H1 (cell line): Measurements from ENCODE around the gene KPNA1. TPM values are rescaled to one million over a fixed set of nuclear protein-coding genes. Genes with fewer than 3 reads are reported as not detected.

Experiments used
- CTCF ChIA-PET: fragments of 300-600 bp; sonication (Branson Sonifier 250); formaldehyde crosslinking; loops from one replicate; lab custom pipeline; 2021; ENCODE audit not compliant: partially characterized antibody; lab: Charles Lee
- POLR2A ChIA-PET: fragments of 300-600 bp; sonication (Branson Sonifier 250); formaldehyde crosslinking; loops from one replicate; lab custom pipeline; 2021; ENCODE audit warnings: inconsistent platforms; ENCODE audit not compliant: partially characterized antibody; lab: Charles Lee
- DNase-seq, 2 experiments: peaks; one replicate each; pipeline versions ENCODE4 v3.0.0 to v3.0.0-alpha.2; 2010 to 2022; ENCODE audit warnings: low spot score in 2 of 2, low read depth in 1 of 2, mixed read lengths in 1 of 2
- FAIRE-seq: peaks from 2 replicates; lab custom pipeline; 2011; peaks lifted over from hg19 to GRCh38; lab: Jason Lieb, UNC
- H2AFZ ChIP-seq: 2 replicates; pipeline ENCODE4 v1.8.1; 2012; ENCODE audit warnings: low read length, inconsistent platforms
- H2AK5ac ChIP-seq: 2 replicates; pipeline ENCODE4 v1.6.1; 2013; ENCODE audit warnings: low read depth, low read length
- H2BK120ac ChIP-seq: replicated peaks from 2 replicates; pipeline ENCODE3; 2013; ENCODE audit warnings: low read depth, low read length, inconsistent platforms
- H2BK12ac ChIP-seq: 2 replicates; pipeline ENCODE4 v1.6.1; 2013; ENCODE audit warnings: low read depth, low read length
- H2BK15ac ChIP-seq: 2 replicates; pipeline ENCODE4 v1.6.1; 2013; ENCODE audit warnings: low read length
- H2BK20ac ChIP-seq: 2 replicates; pipeline ENCODE4 v1.6.1; 2013; ENCODE audit warnings: low read length
- H2BK5ac ChIP-seq: 2 replicates; pipeline ENCODE4 v1.6.1; 2013; ENCODE audit warnings: low read depth, low read length
- H3K14ac ChIP-seq: 2 replicates; pipeline ENCODE4 v1.6.1; 2013; ENCODE audit warnings: inconsistent platforms; ENCODE audit not compliant: insufficient read length
- H3K18ac ChIP-seq: 2 replicates; pipeline ENCODE4 v1.6.1; 2013; ENCODE audit warnings: low read length; ENCODE audit errors: extremely low read depth
- H3K23ac ChIP-seq: 2 replicates; pipeline ENCODE4 v1.6.1; 2013; ENCODE audit warnings: inconsistent platforms; ENCODE audit not compliant: insufficient read length
- H3K23me2 ChIP-seq: 2 replicates; pipeline ENCODE4 v1.6.1; 2013; ENCODE audit warnings: low read depth, low read length
- H3K27ac ChIP-seq: 2 replicates; pipeline ENCODE4 v1.6.1; 2011; ENCODE audit warnings: low read depth, low read length, inconsistent platforms
- H3K27me3 ChIP-seq, 4 experiments: replicated peaks in 1 of 4; 1 replicate in 1 of 4; 2 replicates in 3 of 4; pipeline versions ENCODE4 v1.6.1 to v1.8.1; 2011 to 2013; ENCODE audit warnings: low read length in 3 of 4, mild to moderate bottlenecking in 3 of 4, inconsistent platforms in 2 of 4, mixed read lengths in 2 of 4, moderate library complexity in 1 of 4; ENCODE audit not compliant: control insufficient read depth in 3 of 4, insufficient read depth in 3 of 4; ENCODE audit errors: extremely low read depth in 1 of 4
- H3K36me3 ChIP-seq, 4 experiments: 2 replicates each; pipeline versions ENCODE4 v1.6.1 to v1.8.1; 2011 to 2013; ENCODE audit warnings: mild to moderate bottlenecking in 4 of 4, low read length in 3 of 4, moderate library complexity in 2 of 4, control low read depth in 1 of 4, inconsistent platforms in 1 of 4; ENCODE audit not compliant: insufficient read depth in 4 of 4, control insufficient read depth in 2 of 4
- H3K4ac ChIP-seq: replicated peaks from 2 replicates; pipeline ENCODE3; 2013; ENCODE audit warnings: low read length, low read depth, mixed read lengths, inconsistent platforms; ENCODE audit not compliant: insufficient read length
- H3K4me1 ChIP-seq, 4 experiments: replicated peaks in 1 of 4; 1 replicate in 1 of 4; 2 replicates in 3 of 4; pipeline versions ENCODE4 v1.6.1 to v1.8.1; 2011 to 2013; ENCODE audit warnings: low read length in 3 of 4, inconsistent platforms in 2 of 4, mixed read lengths in 1 of 4; ENCODE audit not compliant: insufficient read depth in 4 of 4, control insufficient read depth in 3 of 4
- H3K4me2 ChIP-seq, 2 experiments: 2 replicates each; pipeline versions ENCODE4 v1.6.1 to v1.8.1; 2011 to 2013; ENCODE audit warnings: low read depth in 2 of 2, low read length in 2 of 2, control low read depth in 1 of 2, inconsistent platforms in 1 of 2, mild to moderate bottlenecking in 1 of 2; ENCODE audit not compliant: insufficient read depth in 1 of 2
- H3K4me3 ChIP-seq, 4 experiments: fragments of 200-600, 300-600 bp in 1 of 4; sonication (generic), shearing (Covaris generic), sonication (Bioruptor Twin) in 1 of 4; 2 replicates each; pipeline versions ENCODE4 v1.5.1 to v1.8.1; 2011 to 2016; ENCODE audit warnings: low read length in 4 of 4, low read depth in 3 of 4, control low read depth in 2 of 4, inconsistent platforms in 2 of 4, mild to moderate bottlenecking in 2 of 4, mixed read lengths in 1 of 4, moderate library complexity in 1 of 4; ENCODE audit not compliant: insufficient read depth in 2 of 4; ENCODE audit errors: extremely low read depth in 1 of 4
- H3K56ac ChIP-seq: replicated peaks from 2 replicates; pipeline ENCODE3; 2013; ENCODE audit warnings: low read depth, mild to moderate bottlenecking, mixed read lengths, low read length, inconsistent platforms; ENCODE audit not compliant: insufficient read length
- H3K79me1 ChIP-seq: 2 replicates; pipeline ENCODE4 v1.6.1; 2013; ENCODE audit warnings: low read depth, low read length, control low read depth
- H3K79me2 ChIP-seq, 2 experiments: 2 replicates each; pipeline versions ENCODE4 v1.6.1 to v1.8.1; 2012 to 2013; ENCODE audit warnings: low read length in 2 of 2, mild to moderate bottlenecking in 2 of 2, inconsistent platforms in 1 of 2; ENCODE audit not compliant: insufficient read depth in 2 of 2, control insufficient read depth in 1 of 2
- H3K9ac ChIP-seq, 4 experiments: replicated peaks in 1 of 4; 1 replicate in 1 of 4; 2 replicates in 3 of 4; pipeline versions ENCODE4 v1.6.1 to v1.8.1; 2011 to 2013; ENCODE audit warnings: low read depth in 3 of 4, low read length in 3 of 4, control low read depth in 2 of 4, mild to moderate bottlenecking in 2 of 4, moderate library complexity in 2 of 4, inconsistent platforms in 1 of 4; ENCODE audit errors: extremely low read depth in 1 of 4
- H3K9me3 ChIP-seq, 2 experiments: 2 replicates each; pipeline versions ENCODE4 v1.6.1 to v1.8.1; 2012 to 2013; ENCODE audit warnings: mild to moderate bottlenecking in 2 of 2, moderate library complexity in 2 of 2, control low read depth in 1 of 2, inconsistent platforms in 1 of 2, low read depth in 1 of 2, low read length in 1 of 2, mixed read lengths in 1 of 2; ENCODE audit not compliant: insufficient read depth in 2 of 2
- H4K20me1 ChIP-seq, 2 experiments: replicated peaks in 1 of 2; 2 replicates each; pipeline versions ENCODE3 to v1.8.1; 2011 to 2013; ENCODE audit warnings: inconsistent platforms in 2 of 2, low read length in 2 of 2, mild to moderate bottlenecking in 1 of 2; ENCODE audit not compliant: insufficient read depth in 2 of 2, control insufficient read depth in 1 of 2
- H4K5ac ChIP-seq: 2 replicates; pipeline ENCODE4 v1.6.1; 2013; ENCODE audit warnings: low read length, low read depth, mixed read lengths, inconsistent platforms; ENCODE audit not compliant: insufficient read length
- H4K8ac ChIP-seq: 2 replicates; pipeline ENCODE4 v1.8.0; 2013; ENCODE audit warnings: mild to moderate bottlenecking, moderate library complexity, low read length, inconsistent platforms; ENCODE audit not compliant: insufficient read depth; ENCODE audit errors: extremely low read depth
- H4K91ac ChIP-seq: replicated peaks from 2 replicates; pipeline ENCODE3; 2013; ENCODE audit warnings: low read length, mixed read lengths, inconsistent platforms; ENCODE audit not compliant: insufficient read length
- EZH2 ChIP-seq: fragments of 200-600 bp; sonication (generic); IDR thresholded peaks from 2 replicates; pipeline ENCODE4 v1.7.1; 2012; ENCODE audit warnings: low read depth, mild to moderate bottlenecking, moderate library complexity, low read length, inconsistent platforms; ENCODE audit not compliant: severe bottlenecking
- MAFK ChIP-seq: IDR thresholded peaks from 2 replicates; pipeline ENCODE4 v1.6.1; 2012; ENCODE audit warnings: low read depth, mild to moderate bottlenecking, improper control_type of control experiment, low read length
- RNF2 ChIP-seq: fragments of 200-900, 300-1000 bp; sonication (generic); IDR thresholded peaks from 2 replicates; pipeline ENCODE4 v1.7.1; 2016; ENCODE audit warnings: borderline replicate concordance, low read depth, mild to moderate bottlenecking, antibody characterized with exemption, low read length; ENCODE audit not compliant: poor library complexity, severe bottlenecking; ENCODE audit errors: missing control alignments
- SRF ChIP-seq: IDR thresholded peaks from 2 replicates; pipeline ENCODE4 v1.6.1; 2011; ENCODE audit warnings: mild to moderate bottlenecking, low read depth, low read length, moderate library complexity
- WGBS, 2 experiments: shearing (Covaris generic) in 1 of 2; methylation state at CpG; one replicate each; pipeline versions ENCODE4 v1.1.6 to v1.1.7; 2013 to 2015; ENCODE audit warnings: low lambda C conversion rate in 2 of 2, mixed read lengths in 2 of 2, inconsistent platforms in 1 of 2, low coverage in 1 of 2, missing lambda C conversion rate in 1 of 2; ENCODE audit not compliant: insufficient replicate concordance in 2 of 2, insufficient coverage in 1 of 2, insufficient read length in 1 of 2; ENCODE audit errors: extremely low coverage in 1 of 2, missing lambda C conversion rate in 1 of 2; 5-methylcytosine and 5-hydroxymethylcytosine counted together
- polyA plus RNA-seq, 7 experiments: library from polyadenylated mRNA; depleted of rRNA in 3 of 7; stranded (reverse) in 5 of 7; unstranded in 2 of 7; fragments of >200 nt in 5 of 7; fragments of 200-250 nt in 2 of 7; gene quantifications; 1 replicate in 5 of 7; 2 replicates in 1 of 7; 4 replicates in 1 of 7; pipeline versions ENCODE4 v1.2.1 to v1.2.3, GENCODE V29; 2011 to 2013; ENCODE audit warnings: missing spikeins in 2 of 7, mixed read lengths in 2 of 7
- total RNA-seq: library from RNA; stranded (reverse); fragmentation: NEBNext Ultra II Directional; extraction: Animal tissue kit (Norgen Biotek cat#: 25700); gene quantifications from 2 replicates; pipeline ENCODE4 v1.2.1, GENCODE V29; 2021

KPNA1 gene
- total and polyA plus RNA-seq, 2 of the 8 experiments (the other 6 are each of a cell fraction or from before 2014, with no cell fraction given), result 14.8 to 63.0 TPM

DNA sequence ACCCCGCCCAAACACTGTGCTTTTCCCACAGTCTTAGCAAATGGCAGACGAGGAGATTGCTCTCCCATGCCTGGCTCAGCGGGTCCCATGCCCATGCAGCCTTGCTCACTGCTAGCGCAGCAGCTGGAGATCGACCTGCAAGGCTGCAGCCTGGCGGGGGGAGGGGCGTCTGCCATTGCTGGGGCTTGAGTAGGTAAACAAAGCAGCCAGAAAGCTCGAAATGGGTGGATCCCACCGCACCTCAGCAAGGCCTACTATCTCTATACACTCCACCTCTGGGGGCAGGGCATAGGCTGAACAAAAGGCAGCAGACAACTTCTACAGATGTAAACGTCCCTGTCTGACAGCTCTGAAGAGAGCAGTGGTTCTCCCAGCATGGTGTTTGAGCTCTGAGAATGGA lies 71.6 kb downstream of the KPNA1 start:
- Histone ChIP-seq H3K79me1 (no peaks in the 10 kb centered on the region), H2BK15ac (no peak overlapping the region), H3K4me3 (peak overlapping the region in 1 of 4 experiments; percentile 37; a peak in 1 of 8 replicates), H3K4me2 (peak overlapping the region; percentile 1 to 65; a peak in 3 of 4 replicates), H4K5ac (peak overlapping the region; percentile 44), H2BK120ac (no peak overlapping the region), H4K91ac (peak overlapping the region; percentile 74), H2BK20ac (no peak overlapping the region), H2AFZ (no peak overlapping the region), H3K27me3 (no peaks in the 10 kb centered on the region), H3K56ac (no peak overlapping the region), H4K8ac (0 out of 2 replicates have a peak overlapping the region, but pooled peaks have one; percentile 28), H2AK5ac (no peak overlapping the region), H2BK5ac (no peak overlapping the region), H3K27ac (peak overlapping the region; percentile 73; the same call in 1 of the 2 replicates), H3K9me3 (0 out of 4 replicates have a peak, but pooled peaks cover 0 to 4% of the 10 kb centered on the region in 2 experiments), H3K23ac (no peak overlapping the region), H3K4ac (no peak overlapping the region), H4K20me1 (no peaks in the 10 kb centered on the region), H3K4me1 (peaks cover 2 to 8% (median 4%) of the 10 kb centered on the region in 4 experiments; a peak in 4 of 7 replicates), H3K36me3 (peaks cover 0 to 28% (median 12%) of the 10 kb centered on the region in 4 experiments; a peak in 4 of 8 replicates), H3K9ac (peak overlapping the region in 1 of 4 experiments; percentile 46; a peak in 1 of 7 replicates), H3K79me2 (no peaks in the 10 kb centered on the region), H3K14ac (no peak overlapping the region), H3K18ac (no peak overlapping the region; the same call in 1 of the 2 replicates), H3K23me2 (no peaks in the 10 kb centered on the region), H2BK12ac (no peak overlapping the region; the same call in 1 of the 2 replicates)
- WGBS, 2 experiments, result 35% methylated on average over 10 of the region's 10 CpGs; no CpG with 5 or more reads in 1 of the 2 experiments
- ChIA-PET CTCF (interaction anchor here (1.3 to 1.7 kb wide), 2 partner anchors 10 to 50 kb away, joined by 4 to 5 read pairs; no protein-coding TSS in a partner anchor), POLR2A (interaction anchor here (1.3 to 1.6 kb wide), 4 partner anchors 9 to 71 kb away, joined by 3 to 6 read pairs (median 5); partner anchors contain the start of genes KPNA1, MIX23 and WDR5B)
- peak; percentile 81 to 84 for DNase-seq
- no peak for FAIRE-seq
- TF ChIP-seq RNF2 (no peak), EZH2 (no peak), MAFK (no peak), SRF (peak; percentile 45)
